GM12864 (cell line): ENCODE results near the gene CACNA2D1.

Experiments used
- DNase-seq: peaks from one replicate; pipeline ENCODE4 v3.0.0-alpha.2; 2011; ENCODE audit warnings: low read depth
- H3K4me3 ChIP-seq: 2 replicates; pipeline ENCODE4 v1.5.1; 2011; ENCODE audit warnings: mild to moderate bottlenecking, low read depth, low read length, control low read depth
- TF ChIP-seq, protein P1 (sequence below): IDR thresholded peaks from 2 replicates; pipeline ENCODE4 v1.5.1; 2011; ENCODE audit warnings: low read depth, mild to moderate bottlenecking, moderate library complexity, low read length, control low read depth, inconsistent platforms; ENCODE audit errors: missing control alignments

The CACNA2D1 gene

DNA sequence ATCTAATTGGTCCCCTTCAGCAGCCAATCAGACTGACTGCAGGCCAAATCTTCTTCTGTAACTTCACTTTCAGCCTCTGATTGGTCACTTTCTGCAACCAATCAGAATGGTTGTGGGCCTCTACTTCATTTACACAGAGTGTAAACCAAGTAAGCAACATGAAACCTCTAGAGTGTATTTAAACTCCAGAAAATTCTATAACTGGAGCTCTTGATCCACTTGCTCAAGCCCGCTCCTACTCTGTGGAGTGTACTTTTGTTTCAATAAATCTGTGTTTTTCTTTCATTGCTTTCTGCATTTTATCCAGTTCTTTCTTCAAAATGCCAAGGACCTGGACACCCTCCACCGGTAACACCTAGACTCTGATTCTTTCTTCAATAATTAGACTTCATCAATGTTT is 319.1 kb downstream of the CACNA2D1 start:
- DNase-seq: no peak
- H3K4me3 ChIP-seq: no peak overlapping the region
- TF ChIP-seq, protein P1, sequence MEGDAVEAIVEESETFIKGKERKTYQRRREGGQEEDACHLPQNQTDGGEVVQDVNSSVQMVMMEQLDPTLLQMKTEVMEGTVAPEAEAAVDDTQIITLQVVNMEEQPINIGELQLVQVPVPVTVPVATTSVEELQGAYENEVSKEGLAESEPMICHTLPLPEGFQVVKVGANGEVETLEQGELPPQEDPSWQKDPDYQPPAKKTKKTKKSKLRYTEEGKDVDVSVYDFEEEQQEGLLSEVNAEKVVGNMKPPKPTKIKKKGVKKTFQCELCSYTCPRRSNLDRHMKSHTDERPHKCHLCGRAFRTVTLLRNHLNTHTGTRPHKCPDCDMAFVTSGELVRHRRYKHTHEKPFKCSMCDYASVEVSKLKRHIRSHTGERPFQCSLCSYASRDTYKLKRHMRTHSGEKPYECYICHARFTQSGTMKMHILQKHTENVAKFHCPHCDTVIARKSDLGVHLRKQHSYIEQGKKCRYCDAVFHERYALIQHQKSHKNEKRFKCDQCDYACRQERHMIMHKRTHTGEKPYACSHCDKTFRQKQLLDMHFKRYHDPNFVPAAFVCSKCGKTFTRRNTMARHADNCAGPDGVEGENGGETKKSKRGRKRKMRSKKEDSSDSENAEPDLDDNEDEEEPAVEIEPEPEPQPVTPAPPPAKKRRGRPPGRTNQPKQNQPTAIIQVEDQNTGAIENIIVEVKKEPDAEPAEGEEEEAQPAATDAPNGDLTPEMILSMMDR: no peak

DNA sequence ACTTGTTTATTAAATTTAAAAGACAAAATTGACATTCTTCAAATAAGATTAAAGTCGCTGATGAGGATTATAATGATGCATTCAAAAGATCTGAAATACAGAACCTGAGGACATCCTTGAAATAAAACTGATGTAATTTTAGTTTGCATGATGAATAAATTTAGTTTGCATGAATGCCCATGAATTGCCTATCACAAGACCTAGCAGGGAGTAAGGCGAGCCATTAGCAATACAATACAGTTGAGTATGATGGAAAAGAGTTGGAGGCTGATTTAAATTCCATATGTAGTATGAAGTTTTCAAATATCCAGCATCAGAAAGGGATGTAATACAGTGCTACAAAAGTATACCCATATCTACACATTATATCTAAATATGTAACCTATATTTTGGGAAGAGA is 321.3 kb downstream of the CACNA2D1 start:
- no peak overlapping the region for H3K4me3 ChIP-seq
- no peak for DNase-seq
- TF ChIP-seq, protein P1: no peak

DNA sequence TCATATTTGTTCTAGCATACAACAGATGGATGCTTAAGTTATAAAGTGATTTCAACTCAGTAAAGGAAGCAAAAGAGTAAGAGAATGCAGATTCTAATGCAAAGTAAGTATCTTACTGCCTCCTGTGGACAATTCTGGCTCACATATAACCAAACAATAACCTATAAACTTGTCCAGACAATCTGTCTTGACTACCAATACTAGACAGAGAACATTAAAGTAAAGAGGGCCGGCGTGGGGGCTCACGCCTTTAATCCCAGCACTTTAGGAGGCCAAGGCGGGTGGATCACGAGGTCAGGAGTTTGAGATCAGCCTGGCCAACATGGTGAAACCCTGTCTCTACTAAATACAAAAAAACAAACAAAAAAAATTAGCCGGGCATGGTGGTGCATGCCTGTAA is 329.3 kb downstream of the CACNA2D1 start:
- no peak for DNase-seq
- H3K4me3 ChIP-seq: no peak overlapping the region
- TF ChIP-seq, protein P1: no peak

DNA sequence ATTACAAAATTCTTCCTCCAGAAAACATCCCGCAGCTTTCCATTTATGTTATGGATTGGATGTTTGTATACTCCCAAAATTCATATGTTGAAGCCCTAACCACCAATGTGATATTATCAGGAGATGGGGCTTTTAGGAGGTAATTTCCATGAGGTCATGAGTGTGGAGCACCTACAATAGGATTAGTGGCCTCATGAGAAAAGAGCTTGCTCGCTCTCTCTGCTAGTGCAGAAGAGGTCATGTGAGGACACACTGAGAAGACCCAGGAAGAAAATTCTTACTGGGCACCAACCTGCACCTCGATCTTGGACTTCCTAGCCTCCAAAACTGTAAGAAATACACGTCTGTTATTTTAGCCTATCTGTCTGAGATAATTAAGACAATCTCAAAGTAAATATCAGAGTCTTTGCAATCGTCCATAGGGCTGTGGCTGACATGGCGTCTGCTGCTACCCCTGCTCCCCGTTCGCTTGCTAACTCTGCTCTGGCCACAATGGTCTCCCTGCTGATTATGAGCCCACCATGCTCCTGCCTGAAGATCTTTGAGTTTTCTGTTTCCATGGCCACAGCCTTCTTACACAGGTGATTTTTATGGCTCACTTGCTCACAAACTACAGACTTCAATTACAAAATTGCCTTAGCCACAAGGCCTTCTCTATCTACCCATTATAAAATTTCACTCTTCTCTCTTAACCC is 333.3 kb downstream of the CACNA2D1 start:
- DNase-seq: no peak
- TF ChIP-seq, protein P1: no peak
- H3K4me3 ChIP-seq: no peak overlapping the region

DNA sequence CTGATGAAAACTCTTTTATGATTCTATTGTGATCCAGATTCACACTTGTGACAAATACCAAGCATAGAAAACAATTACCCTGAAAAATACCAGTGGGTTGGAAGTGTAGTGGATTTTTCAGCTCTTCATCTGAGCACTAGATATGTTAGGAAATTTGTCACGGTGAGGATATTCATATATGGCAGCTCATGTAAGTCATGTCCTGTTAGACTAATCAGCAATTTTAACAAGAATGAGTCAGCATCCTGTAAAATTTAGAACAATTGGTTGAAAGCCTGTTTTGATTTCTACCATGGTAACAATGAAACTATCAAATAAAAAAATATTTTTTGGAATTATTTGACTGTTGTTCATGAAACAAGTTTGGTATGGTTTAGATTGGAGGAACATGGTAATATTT is 334.3 kb downstream of the CACNA2D1 start:
- DNase-seq: no peak
- no peak overlapping the region for H3K4me3 ChIP-seq
- TF ChIP-seq, protein P1: no peak

DNA sequence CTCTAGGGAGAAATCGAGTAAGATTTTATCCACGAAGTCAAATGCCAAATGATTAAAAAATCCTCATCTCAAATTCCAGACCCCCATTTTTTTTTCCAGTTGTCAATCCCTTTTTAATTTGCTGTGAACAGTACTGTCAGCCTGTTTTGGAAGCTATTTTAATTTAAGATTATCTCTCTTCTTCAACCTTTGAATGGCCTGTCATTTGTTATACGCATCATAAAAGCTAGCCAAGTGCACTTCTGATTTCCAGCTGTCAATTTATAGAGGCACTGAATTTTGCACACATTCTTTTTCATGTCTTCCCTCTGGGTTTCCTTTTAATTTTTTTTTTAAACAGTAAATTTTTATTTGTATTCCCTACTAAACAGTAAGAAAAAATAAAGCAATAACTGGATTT is 337.4 kb downstream of the CACNA2D1 start:
- H3K4me3 ChIP-seq: no peak overlapping the region

More for the DNA sequence above, 337.4 kb downstream of the CACNA2D1 start:
- DNase-seq: no peak
- TF ChIP-seq, protein P1: no peak
